ENCODE data around the gene SORCS2.

GRCh38 chr4:7414736-7415510 is 222.6 kb downstream of the SORCS2 start:
- TF ChIP-seq CTCF (IDR thresholded peaks at IDR 0.05) (no peak), POLR2A (IDR thresholded peaks at IDR 0.05) (no peak)

Measured in breast epithelium (tissue), 3 donors.